Activated naive CD4-positive, alpha-beta T cell treated with anti-CD3 and anti-CD28 coated beads, Interleukin-2, amount 10 ng/mL, durations not matched to agents 7 days and 5 days (primary cell): ENCODE measurements around the gene SORCS3.

Source experiments
- CTCF ChIA-PET: fragments of 350-600 bp; sonication (Branson Sonifier 250); formaldehyde crosslinking; loops from one replicate; lab custom pipeline; 2021; ENCODE audit warnings: antibody characterized with exemption; lab: Charles Lee
- DNase-seq: peaks from one replicate; pipeline ENCODE4 v3.0.0-alpha.2; 2020
- H3K27ac Mint-ChIP-seq: one replicate; pipeline ENCODE4 v1.8.0; 2021; ENCODE audit warnings: mild to moderate bottlenecking, moderate library complexity, mixed read lengths
- H3K27me3 Mint-ChIP-seq: one replicate; pipeline ENCODE4 v1.8.0; 2021; ENCODE audit warnings: mild to moderate bottlenecking, mixed read lengths
- H3K36me3 Mint-ChIP-seq: one replicate; pipeline ENCODE4 v1.8.0; 2021; ENCODE audit warnings: mixed read lengths
- H3K4me1 Mint-ChIP-seq: one replicate; pipeline ENCODE4 v1.8.0; 2021; ENCODE audit warnings: mixed read lengths
- H3K4me3 Mint-ChIP-seq: one replicate; pipeline ENCODE4 v1.8.0; 2021; ENCODE audit warnings: mild to moderate bottlenecking, moderate library complexity, mixed read lengths
- H3K9me3 Mint-ChIP-seq: one replicate; pipeline ENCODE4 v1.8.0; 2021; ENCODE audit warnings: mixed read lengths

The SORCS3 gene

DNA sequence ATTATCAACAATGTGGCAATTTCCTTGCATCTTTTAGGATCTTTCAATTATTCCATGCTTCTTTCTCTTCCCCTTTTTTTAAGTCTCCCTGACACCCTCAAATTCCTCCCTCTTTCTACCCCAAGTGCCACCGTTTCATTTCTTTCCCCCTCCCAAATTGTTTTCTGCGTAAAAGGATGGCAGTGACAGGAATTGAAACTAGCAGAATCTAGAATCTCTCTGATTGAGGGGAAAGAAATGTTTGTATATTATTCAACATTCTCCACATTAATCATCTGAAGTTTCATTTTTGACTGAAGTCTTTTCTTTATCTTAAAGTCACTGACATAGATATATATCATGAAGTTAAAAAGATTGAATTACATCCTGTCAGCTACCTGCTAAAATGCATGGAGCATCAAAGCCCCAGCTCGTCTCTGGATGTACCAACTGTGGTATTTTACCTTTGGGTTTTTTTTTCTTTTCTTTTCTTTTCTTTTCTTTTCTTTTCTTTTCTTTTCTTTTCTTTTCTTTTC lies 633.5 kb downstream of the SORCS3 start:
- no peak for DNase-seq
- Mint-ChIP-seq H3K27me3 (peaks cover 3% of the 10 kb centered on the region), H3K4me3 (no peak overlapping the region), H3K27ac (no peak overlapping the region), H3K9me3 (no peaks in the 10 kb centered on the region), H3K36me3 (no peaks in the 10 kb centered on the region), H3K4me1 (peaks cover 19% of the 10 kb centered on the region)
- CTCF ChIA-PET, result no interaction called here

DNA sequence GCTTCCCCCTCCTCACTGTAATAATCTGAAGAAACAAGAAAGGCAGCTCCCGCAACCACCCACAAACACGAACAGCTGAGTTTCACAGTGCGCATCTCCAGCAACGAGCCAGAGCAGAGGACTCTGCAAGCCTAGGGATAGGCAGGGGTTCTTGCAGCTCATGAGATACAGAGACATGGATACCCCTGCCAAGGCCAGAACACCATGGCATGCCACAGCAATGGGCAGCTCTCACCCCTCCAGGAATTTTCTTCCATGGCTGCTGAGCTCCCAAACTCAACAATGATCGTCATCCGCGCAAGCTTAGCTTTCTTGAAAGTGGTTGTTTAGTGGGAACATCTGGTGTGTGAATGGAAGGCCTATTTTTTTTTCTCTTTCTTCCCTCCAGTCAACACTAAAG lies 637.3 kb downstream of the SORCS3 start:
- H3K27ac Mint-ChIP-seq, result no peak overlapping the region
- peaks cover 8% of the 10 kb centered on the region for H3K27me3 Mint-ChIP-seq
- CTCF ChIA-PET, result no interaction called here
- H3K9me3 Mint-ChIP-seq, result no peaks in the 10 kb centered on the region
- no peak overlapping the region for H3K4me3 Mint-ChIP-seq
- peaks cover 19% of the 10 kb centered on the region for H3K4me1 Mint-ChIP-seq
- DNase-seq, result no peak
- no peaks in the 10 kb centered on the region for H3K36me3 Mint-ChIP-seq

DNA sequence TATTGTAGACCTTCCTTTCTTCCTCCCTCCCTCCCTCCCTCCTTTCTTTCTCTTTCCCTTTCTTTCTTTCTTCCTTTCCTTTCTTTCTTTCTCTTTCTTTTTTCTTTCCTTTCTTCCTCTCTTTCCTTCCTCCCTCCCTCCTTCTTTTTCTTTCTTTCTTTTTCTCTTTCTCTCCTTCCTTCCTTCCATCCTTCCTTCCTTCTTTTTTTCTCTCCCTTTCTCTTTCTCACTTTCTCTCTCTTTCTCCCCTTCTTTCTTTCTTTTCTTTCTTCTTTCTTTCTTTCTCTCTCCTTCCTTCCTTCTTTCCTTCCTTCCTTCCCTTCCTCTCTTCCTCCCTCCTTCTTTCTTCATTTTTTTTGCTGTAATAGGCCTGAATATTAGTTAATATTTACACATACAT lies 638.0 kb downstream of the SORCS3 start:
- CTCF ChIA-PET, result no interaction called here
- Mint-ChIP-seq H3K27ac (no peak overlapping the region), H3K4me3 (no peak overlapping the region), H3K4me1 (peaks cover 19% of the 10 kb centered on the region), H3K27me3 (peaks cover 8% of the 10 kb centered on the region), H3K36me3 (no peaks in the 10 kb centered on the region), H3K9me3 (no peaks in the 10 kb centered on the region)
- DNase-seq, result no peak

DNA sequence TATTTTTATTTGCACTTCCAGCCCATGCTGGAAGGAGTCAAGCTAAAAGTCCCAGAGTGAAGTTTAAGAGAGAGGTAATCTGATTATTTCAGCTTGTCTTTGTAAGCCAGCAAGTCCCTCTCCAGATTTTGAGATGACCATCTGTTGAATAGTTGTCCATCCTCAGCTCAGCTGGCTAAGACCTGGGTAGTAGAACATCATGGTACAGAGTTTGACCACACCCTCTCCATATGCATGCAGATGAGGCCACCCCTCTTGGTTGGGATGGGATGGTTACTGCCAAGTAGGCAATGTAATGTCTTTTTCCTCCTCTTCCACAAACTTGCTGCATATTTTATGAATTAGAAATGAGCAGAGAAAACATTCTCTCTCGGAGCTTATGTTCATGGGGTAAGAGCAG lies 639.8 kb downstream of the SORCS3 start:
- Mint-ChIP-seq H3K27me3 (peaks cover 8% of the 10 kb centered on the region), H3K9me3 (no peaks in the 10 kb centered on the region), H3K27ac (no peak overlapping the region), H3K4me3 (no peak overlapping the region), H3K36me3 (no peaks in the 10 kb centered on the region), H3K4me1 (peaks cover 2% of the 10 kb centered on the region)
- CTCF ChIA-PET, result no interaction called here
- DNase-seq, result no peak

- Mint-ChIP-seq H3K4me3 (no peak overlapping the region), H3K27ac (no peak overlapping the region), H3K9me3 (no peaks in the 10 kb centered on the region), H3K36me3 (no peaks in the 10 kb centered on the region), H3K4me1 (no peaks in the 10 kb centered on the region), H3K27me3 (peaks cover 5% of the 10 kb centered on the region)
- DNase-seq, result no peak
- CTCF ChIA-PET, result no interaction called here
These were observed 643.6 kb downstream of the SORCS3 start for GRCh38 chr10:105284476-105285215.

- Mint-ChIP-seq H3K9me3 (no peaks in the 10 kb centered on the region), H3K27me3 (no peaks in the 10 kb centered on the region), H3K27ac (no peak overlapping the region), H3K4me3 (no peak overlapping the region), H3K36me3 (no peaks in the 10 kb centered on the region), H3K4me1 (peaks cover 4% of the 10 kb centered on the region)
- no peak for DNase-seq
- CTCF ChIA-PET, result no interaction called here
These were observed 646.9 kb downstream of the SORCS3 start for GRCh38 chr10:105288026-105288425.

DNA sequence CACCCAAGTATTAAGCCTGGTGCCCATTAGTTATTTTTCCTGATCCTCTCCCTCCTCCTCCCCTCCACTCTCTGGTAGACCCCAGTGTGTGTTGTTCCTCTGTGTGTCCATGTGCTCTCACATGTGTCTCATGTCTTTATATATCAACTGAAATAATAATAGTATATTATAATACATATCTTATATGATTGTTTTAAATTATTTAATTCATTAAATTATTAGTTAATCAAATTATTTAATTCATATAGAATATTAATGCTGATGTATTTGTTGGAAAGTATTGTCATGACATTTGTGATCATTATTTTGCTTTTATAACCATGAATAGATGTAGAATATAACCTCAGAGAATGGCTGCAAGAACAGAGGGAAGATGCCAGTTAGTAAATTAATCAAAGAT lies 647.5 kb downstream of the SORCS3 start:
- no peak for DNase-seq
- no peaks in the 10 kb centered on the region for H3K36me3 Mint-ChIP-seq
- no peaks in the 10 kb centered on the region for H3K9me3 Mint-ChIP-seq
- no peak overlapping the region for H3K27ac Mint-ChIP-seq
- peaks cover 4% of the 10 kb centered on the region for H3K4me1 Mint-ChIP-seq
- H3K27me3 Mint-ChIP-seq, result no peaks in the 10 kb centered on the region
- CTCF ChIA-PET, result no interaction called here
- H3K4me3 Mint-ChIP-seq, result no peak overlapping the region

GRCh38 chr10:105291571-105291970 lies 650.5 kb downstream of the SORCS3 start:
- no peak overlapping the region for H3K27ac Mint-ChIP-seq
- H3K36me3 Mint-ChIP-seq, result no peaks in the 10 kb centered on the region
- peaks cover 4% of the 10 kb centered on the region for H3K4me1 Mint-ChIP-seq
- no peaks in the 10 kb centered on the region for H3K27me3 Mint-ChIP-seq
- no peaks in the 10 kb centered on the region for H3K9me3 Mint-ChIP-seq
- no peak for DNase-seq
- H3K4me3 Mint-ChIP-seq, result no peak overlapping the region
- CTCF ChIA-PET, result no interaction called here

DNA sequence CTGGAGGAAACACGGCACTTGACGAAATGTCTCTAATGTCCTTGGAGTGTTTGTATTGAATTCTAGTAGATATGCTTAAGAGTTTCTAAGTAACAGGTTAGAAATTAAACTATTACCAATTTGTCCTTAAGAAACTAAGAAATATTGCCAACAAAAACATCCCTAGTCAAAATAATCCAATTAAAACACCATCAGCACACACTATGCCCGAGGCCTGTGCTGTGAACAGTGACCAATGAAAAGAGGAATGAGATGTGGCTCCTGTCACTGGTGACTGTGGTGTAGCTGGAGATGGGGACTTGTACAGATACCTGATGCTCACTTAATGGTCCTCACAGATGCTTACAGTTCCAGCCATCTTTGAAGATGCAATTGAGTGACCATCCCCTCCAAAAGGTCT lies 651.1 kb downstream of the SORCS3 start:
- H3K27me3 Mint-ChIP-seq, result no peaks in the 10 kb centered on the region
- no peak for DNase-seq
- H3K27ac Mint-ChIP-seq, result no peak overlapping the region
- H3K4me3 Mint-ChIP-seq, result no peak overlapping the region
- no peaks in the 10 kb centered on the region for H3K9me3 Mint-ChIP-seq
- CTCF ChIA-PET, result no interaction called here
- H3K36me3 Mint-ChIP-seq, result no peaks in the 10 kb centered on the region
- H3K4me1 Mint-ChIP-seq, result peaks cover 4% of the 10 kb centered on the region
